ENCODE measurements around the gene ATP9B. TPM values are rescaled to one million over a fixed set of nuclear protein-coding genes. Genes with fewer than 3 reads are reported as not detected.

The ATP9B gene
- total and polyA plus RNA-seq, 12 donors = 6.7 to 19.7 (median 14.5) TPM

DNA sequence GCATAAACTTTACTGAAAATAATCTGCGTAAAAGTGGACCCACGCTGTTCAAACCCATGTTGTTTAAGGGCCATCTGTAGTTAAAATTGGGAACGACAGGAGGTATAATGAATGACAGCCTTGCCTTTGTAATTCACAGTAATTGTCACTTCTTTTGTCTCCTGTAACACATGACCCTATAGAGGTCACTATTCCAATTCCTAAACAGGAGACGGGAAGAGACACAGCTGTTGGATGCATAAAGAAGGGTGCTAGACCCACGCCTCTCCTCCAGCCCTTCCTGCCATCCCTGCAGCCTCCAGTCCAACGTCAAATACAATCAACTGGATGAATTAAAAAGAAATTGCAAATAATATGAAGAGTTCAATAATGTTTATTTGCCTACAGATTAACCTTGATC lies 263.5 kb downstream of the ATP9B start:
- peaks cover 0 to 64% (median 11%) of the 10 kb centered on the region in 9 donors for H3K36me3 ChIP-seq
- ATAC-seq (no peak), DNase-seq (no peak)
- no peaks in the 10 kb centered on the region for H3K9me3 ChIP-seq
- H3K4me1 ChIP-seq = peaks cover 0 to 12% (median 0%) of the 10 kb centered on the region in 9 donors
- intact Hi-C loops (cut with DNase I) = no loop called here
- TF ChIP-seq, protein P1, sequence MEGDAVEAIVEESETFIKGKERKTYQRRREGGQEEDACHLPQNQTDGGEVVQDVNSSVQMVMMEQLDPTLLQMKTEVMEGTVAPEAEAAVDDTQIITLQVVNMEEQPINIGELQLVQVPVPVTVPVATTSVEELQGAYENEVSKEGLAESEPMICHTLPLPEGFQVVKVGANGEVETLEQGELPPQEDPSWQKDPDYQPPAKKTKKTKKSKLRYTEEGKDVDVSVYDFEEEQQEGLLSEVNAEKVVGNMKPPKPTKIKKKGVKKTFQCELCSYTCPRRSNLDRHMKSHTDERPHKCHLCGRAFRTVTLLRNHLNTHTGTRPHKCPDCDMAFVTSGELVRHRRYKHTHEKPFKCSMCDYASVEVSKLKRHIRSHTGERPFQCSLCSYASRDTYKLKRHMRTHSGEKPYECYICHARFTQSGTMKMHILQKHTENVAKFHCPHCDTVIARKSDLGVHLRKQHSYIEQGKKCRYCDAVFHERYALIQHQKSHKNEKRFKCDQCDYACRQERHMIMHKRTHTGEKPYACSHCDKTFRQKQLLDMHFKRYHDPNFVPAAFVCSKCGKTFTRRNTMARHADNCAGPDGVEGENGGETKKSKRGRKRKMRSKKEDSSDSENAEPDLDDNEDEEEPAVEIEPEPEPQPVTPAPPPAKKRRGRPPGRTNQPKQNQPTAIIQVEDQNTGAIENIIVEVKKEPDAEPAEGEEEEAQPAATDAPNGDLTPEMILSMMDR (IDR thresholded peaks at IDR 0.05) = no peak
- no peaks in the 10 kb centered on the region for H3K27me3 ChIP-seq
- H3K4me3 ChIP-seq = no peak overlapping the region
- 69 to 76% methylated on average over 6 of the region's 6 CpGs for WGBS, 2 donors
- H3K27ac ChIP-seq = no peak overlapping the region

DNA sequence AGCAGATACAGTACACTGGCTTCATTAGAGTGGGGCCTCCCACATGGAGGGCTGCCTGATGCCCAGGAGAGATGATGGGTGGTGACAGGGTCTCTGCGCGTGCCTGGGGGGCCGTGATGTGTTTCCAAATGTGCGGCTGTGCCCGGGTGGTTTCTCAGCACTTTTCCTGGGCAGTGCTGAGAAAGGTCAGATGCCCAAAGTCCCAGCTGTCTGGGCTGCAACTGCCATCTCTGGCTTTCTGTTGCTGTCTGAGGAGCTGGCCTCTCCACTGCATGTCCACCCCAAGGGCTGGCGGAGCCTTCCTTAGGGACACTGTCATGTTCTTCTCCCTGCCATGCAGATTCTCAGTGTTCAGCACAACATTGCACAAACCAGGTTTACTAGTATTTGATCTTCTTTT lies 263.9 kb downstream of the ATP9B start:
- WGBS, 2 donors = 91 to 97% methylated on average over 6 of the region's 6 CpGs
- TF ChIP-seq, protein P1 (IDR thresholded peaks at IDR 0.05) = no peak
- Histone ChIP-seq H3K4me3 (no peak overlapping the region), H3K36me3 (peaks cover 0 to 68% (median 11%) of the 10 kb centered on the region in 9 donors), H3K27ac (no peak overlapping the region), H3K9me3 (no peaks in the 10 kb centered on the region), H3K4me1 (peaks cover 0 to 12% (median 0%) of the 10 kb centered on the region in 9 donors), H3K27me3 (no peaks in the 10 kb centered on the region)
- DNase-seq (no peak), ATAC-seq (no peak)
- intact Hi-C loops (cut with DNase I) = no loop called here

DNA sequence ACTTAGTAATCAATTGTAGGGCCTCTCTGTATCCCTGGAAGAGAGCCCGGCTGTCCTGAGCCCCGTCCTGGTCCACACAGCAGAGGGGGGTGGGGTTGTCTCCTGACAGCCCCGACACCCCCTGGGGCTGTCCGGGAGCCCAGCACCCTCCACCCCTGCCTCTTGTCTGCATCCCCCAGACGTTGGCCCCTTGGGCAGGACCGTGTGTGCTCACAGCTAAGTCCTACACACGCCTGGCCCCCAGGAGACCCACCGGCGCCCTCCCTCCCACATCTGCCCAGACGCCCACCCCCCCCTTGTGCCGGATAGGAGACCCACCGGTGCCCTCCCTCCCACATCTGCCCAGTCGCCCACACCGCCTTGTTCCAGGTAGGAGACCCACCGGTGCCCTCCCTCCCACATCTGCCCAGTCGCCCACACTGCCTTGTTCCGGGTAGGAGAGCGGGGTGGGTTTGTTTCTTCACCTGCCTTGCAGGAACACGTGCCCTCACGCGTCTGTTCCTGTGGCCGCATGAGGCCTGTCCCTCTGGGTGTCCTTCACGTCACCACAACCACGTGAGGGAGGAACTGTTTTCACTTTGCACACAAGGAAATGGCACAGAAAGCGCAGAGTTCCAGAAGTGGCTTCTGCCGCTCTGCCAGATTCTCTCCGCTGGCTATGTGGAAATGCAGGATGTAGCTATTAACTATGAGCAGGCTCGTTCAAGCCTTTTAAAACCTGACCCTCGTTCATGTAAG lies 265.5 kb downstream of the ATP9B start:
- Histone ChIP-seq H3K27me3 (no peaks in the 10 kb centered on the region), H3K4me3 (no peak overlapping the region), H3K27ac (no peak overlapping the region), H3K36me3 (peaks cover 0 to 70% (median 3%) of the 10 kb centered on the region in 9 donors), H3K9me3 (peaks cover 0 to 13% (median 0%) of the 10 kb centered on the region in 11 donors), H3K4me1 (peaks cover 0 to 12% (median 0%) of the 10 kb centered on the region in 9 donors)
- ATAC-seq (peak in 5 of 8 donors; percentile 10 to 34 (median 15)), DNase-seq (no peak)
- TF ChIP-seq, protein P1 (IDR thresholded peaks at IDR 0.05) = no peak
- intact Hi-C loops (cut with DNase I) = no loop called here
- 76 to 77% methylated on average over 29 of the region's 29 CpGs for WGBS, 2 donors

DNA sequence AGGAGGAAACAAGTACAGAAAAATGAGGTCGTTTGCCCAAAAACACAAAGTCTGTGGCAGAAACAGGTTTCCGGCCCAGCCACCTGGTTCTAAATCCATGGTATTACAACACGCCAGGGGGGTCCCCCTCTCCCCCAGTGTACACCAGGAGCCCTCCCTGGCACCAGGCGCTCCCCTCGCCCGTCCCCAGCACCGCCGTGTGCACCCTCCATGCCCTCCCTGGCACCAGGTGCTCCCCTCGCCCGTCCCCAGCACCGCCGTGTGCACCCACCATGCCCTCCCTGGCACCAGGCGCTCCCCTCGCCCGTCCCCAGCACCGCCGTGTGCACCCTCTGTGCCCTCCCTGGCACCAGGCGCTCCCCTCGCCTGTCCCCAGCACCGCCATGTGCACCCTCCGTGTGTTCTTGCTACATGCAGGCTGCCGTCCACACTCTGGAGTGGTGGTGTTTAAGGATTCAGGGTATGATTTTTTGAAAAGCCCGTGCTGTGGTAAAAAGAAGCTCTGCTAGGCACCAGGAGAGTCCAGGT lies 266.7 kb downstream of the ATP9B start:
- TF ChIP-seq, protein P1 (IDR thresholded peaks at IDR 0.05) = no peak
- Histone ChIP-seq H3K9me3 (peaks cover 0 to 13% (median 0%) of the 10 kb centered on the region in 11 donors), H3K4me1 (peaks cover 0 to 12% (median 0%) of the 10 kb centered on the region in 9 donors), H3K36me3 (peaks cover 0 to 60% (median 3%) of the 10 kb centered on the region in 9 donors), H3K27me3 (no peaks in the 10 kb centered on the region), H3K4me3 (no peak overlapping the region), H3K27ac (no peak overlapping the region)
- intact Hi-C loops (cut with DNase I) = no loop called here
- peak in 2 of 8 donors; percentile 38 to 60 for ATAC-seq
- WGBS, 2 donors = 95 to 97% methylated on average over 23 of the region's 23 CpGs
- DNase-seq = no peak
